ENCODE results near the gene RAB4B. TPM values are rescaled to one million over a fixed set of nuclear protein-coding genes. Genes with fewer than 3 reads are reported as not detected.

Gene RAB4B, protein sequence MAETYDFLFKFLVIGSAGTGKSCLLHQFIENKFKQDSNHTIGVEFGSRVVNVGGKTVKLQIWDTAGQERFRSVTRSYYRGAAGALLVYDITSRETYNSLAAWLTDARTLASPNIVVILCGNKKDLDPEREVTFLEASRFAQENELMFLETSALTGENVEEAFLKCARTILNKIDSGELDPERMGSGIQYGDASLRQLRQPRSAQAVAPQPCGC
- 28.9 and 30.1 TPM in 2 replicates for total RNA-seq

DNA sequence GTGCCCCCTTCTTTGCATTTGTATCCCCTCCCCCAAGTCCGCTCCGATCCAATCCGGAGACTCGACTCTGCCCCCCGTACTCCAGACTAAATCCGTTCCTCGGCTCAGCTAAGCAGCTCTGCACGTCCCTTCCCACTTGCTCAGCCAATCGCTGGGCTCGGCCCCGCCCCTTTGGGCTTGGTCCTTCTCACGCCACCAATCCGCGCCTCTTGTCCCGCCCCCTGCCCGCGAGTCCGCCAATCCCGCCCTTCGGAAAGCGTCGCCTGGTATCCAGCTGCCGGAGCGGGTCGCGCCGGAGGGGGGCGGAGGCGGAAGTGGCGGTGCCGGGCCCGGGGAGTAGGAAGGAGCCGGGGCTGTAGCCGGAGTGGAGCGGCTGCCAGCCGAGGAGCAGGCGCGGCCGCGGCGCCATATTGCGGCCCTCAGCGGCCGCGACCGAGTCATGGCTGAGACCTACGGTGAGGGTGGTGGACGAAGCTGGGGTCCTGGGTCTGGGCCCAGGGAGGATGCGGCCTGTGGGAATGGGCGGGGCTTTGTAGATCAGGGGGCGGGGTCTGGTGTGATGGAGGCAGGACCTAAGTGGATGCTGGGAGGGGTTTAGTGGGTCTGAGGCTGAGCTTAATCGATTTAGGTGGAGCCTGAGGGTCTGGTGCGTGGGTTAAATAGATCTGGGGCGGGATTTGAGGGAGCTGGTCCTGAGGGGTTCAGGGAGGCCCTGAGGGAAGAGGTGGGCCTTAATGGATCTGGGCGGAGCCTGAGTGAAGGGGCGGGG, at the start of gene RAB4B:
Gene RAB4B, plus strand, starts transcription at position 311 of the 769 bp plus-strand sequence. Its CDS starts 129 bp downstream, at position 440.

DNA sequence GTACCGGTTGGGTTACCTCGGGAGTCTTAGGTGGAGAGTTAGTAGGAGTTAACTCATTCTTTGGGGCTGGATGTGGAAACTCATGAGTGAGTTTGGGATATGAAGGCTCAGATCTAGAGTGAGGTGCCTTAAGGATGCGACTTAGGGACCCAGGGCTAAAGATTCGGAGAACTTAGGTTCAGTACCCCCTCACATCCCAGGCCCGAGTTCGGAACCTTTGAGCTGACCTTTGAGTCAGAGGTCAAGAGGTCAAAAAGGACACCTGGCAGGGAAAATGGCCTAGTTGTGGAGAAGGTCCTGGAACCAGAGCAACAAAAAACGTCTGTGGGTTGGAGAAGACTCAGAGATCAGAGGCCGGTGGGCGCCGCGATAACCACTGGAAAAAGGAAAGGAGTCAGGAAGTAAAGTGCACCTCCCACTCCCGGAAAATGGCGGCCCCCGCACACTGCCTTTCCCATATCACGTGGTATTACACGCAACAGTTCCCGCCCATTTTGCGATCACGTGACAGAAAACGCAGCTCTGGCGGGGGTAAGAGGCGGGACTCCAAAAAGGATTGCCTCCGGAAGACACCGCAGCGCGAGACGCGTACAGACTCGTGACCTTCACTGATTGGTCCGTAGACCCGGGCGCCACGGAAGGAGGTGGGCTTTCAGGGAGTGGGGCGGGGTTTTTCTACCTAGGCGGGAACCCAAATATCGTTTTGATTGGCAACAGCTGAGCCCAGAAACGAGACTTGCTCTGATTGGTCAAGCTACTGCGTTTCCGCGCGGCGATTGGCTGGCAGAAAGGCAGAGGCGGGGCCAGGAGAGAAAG, 27.8 kb upstream of the RAB4B start, which contains the start of gene ACTMAP:
Gene ACTMAP, minus strand, starts transcription at position 420 of the 816 bp plus-strand sequence. CDS start 674 bp downstream, outside the sequence.

DNA sequence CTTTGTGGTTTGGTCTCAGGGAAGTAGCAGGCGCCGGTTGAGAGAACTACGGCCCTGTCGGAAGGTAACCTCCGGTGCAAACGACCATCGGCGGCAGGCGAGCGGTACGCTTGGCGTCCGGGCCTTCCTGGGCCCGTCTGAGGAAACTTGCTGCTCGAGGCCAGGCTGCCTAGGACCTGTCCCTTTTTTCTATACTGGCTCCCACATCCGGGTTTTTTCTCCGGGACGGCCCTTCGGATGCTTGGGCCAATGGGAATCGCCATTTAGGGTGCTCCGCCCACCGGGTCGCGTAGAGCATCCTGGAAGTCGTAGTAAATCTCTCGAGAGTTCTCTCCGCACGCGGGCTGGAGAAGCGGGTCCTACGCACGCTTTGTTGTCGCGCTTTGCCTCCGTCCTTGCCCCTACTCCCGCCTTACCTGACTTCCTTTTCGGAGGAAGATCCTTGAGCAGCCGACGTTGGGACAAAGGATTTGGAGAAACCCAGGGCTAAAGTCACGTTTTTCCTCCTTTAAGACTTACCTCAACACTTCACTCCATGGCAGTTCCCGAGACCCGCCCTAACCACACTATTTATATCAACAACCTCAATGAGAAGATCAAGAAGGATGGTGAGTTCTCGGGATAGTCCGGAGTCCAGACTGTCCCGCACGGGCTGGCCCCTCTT, 27.0 kb upstream of the RAB4B start, which contains the start of gene SNRPA:
Gene SNRPA, plus strand, starts transcription at position 330 of the 664 bp plus-strand sequence. Its CDS starts 206 bp downstream, at position 536.

DNA sequence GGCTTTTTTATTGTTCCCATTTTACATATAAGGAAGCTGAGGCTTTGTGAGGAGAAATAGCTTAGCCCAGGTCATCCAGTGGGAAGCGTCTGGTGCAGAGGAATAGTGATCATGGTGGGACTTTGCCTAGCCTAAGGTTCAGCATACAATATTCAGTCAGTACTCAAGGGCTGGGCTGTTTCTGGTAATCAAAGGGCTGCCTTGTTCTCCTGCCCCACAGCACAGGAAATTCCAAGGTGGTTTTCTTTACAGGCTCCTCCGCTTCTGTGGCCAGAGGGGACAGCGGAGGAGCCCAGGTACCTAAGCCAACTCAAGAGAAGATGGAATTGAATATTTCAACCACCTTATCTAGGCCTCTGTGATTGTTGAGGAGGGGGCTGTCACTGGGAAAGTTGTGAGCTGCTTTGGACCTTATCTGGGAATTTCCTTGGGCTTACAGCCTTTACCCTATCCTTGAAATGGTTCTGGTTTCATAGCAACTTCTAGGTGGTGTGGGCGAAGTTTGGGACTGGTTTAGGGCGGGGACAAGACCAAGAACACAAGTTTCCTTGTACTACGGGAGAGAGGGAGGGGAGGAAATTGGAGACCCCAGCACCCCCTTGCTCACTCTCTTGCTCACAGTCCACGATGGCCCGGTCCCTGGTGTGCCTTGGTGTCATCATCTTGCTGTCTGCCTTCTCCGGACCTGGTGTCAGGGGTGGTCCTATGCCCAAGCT, 3.0 kb upstream of the RAB4B start, which contains the start of gene MIA:
Gene MIA, plus strand, starts transcription at position 606 of the 716 bp plus-strand sequence. Its CDS starts 22 bp downstream, at position 628.

DNA sequence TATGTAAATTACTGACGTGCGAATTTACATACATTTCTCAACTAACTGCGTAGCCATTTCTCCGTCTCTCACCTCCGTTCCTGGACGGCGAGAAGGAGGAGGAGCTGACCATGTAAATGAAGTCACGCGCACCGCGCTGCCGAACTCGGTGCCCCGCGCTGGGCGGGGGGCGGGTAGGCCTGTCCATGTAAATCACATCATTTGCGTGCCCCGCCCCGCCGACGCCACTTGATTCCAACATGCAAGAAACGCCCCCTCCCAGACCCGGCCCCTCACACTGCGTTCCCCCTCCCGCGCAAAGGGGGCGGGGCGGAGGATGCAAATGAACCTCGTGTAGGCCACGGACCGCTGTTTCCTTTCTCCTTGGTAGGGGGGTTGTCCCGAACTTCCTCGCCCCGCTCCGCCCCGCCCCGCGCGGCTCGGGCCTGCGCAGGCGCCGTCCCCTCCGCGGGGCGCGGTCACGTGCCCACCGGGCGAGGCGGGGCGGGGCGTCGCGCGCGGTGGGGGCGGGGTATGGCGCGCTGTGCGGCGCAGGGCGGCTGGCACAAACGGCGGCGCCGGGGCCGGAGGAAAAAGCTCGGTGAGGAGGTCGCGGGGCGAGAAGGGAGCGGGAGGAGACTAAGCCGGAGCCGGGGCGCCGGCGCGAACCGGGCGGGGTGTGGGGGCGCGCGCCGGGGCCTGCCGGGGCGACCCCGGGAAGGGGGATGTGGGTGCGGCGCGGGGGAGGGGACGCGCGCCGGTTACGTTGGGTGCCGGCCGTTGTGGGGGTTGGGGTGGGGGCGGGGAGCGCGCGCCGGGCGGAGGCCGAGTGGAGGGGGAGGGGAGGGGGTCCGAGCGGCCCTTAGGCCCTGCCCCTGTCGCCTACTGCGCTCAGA, 20.9 kb downstream of the RAB4B start, which contains the start of gene EGLN2:
Gene EGLN2, plus strand, starts transcription at position 509 of the 875 bp plus-strand sequence. CDS start 1,382 bp downstream, outside the sequence.

Other genes with a start within 250 kb of the RAB4B start
- gene SHKBP1, start 201.4 kb upstream of the RAB4B start, total RNA-seq, result 56.2 and 72.0 TPM in 2 replicates
- gene LTBP4, start 176.9 kb upstream of the RAB4B start, total RNA-seq, result 45.9 and 59.1 TPM in 2 replicates
- 37.2 and 43.6 TPM in 2 replicates for gene NUMBL, start 87.6 kb upstream of the RAB4B start, total RNA-seq
- 19.3 and 23.8 TPM in 2 replicates for gene COQ8B, start 61.4 kb upstream of the RAB4B start, total RNA-seq
- 17.8 and 17.9 TPM in 2 replicates for gene ITPKC, start 61.1 kb upstream of the RAB4B start, total RNA-seq
- 1.6 and 2.9 TPM in 2 replicates for gene ACTMAP, start 27.8 kb upstream of the RAB4B start, total RNA-seq
- 36.8 and 62.7 TPM in 2 replicates for gene SNRPA, start 27.0 kb upstream of the RAB4B start, total RNA-seq
- not detected in 2 replicates for gene MIA, start 2.7 kb upstream of the RAB4B start, total RNA-seq
- 64.8 and 99.0 TPM in 2 replicates for gene EGLN2, start 20.9 kb downstream of the RAB4B start, total RNA-seq
- not detected in 2 replicates for gene CYP2A6, start 72.2 kb downstream of the RAB4B start, total RNA-seq
- not detected in 2 replicates for gene CYP2A7, start 104.0 kb downstream of the RAB4B start, total RNA-seq
- not detected in 2 replicates for gene CYP2B6, start 213.0 kb downstream of the RAB4B start, total RNA-seq

Measured in cardiac atrium fibroblast (primary cell).